H1 (cell line): Measurements from ENCODE around the gene PGD. TPM values are rescaled to one million over a fixed set of nuclear protein-coding genes. Genes with fewer than 3 reads are reported as not detected.

Experiments used
- BRCA1 ChIP-seq: IDR thresholded peaks from 2 replicates; pipeline ENCODE4 v1.6.1; 2012; ENCODE audit warnings: low read depth, low read length, improper control_type of control experiment
- polyA plus RNA-seq, 7 experiments: library from polyadenylated mRNA; depleted of rRNA in 3 of 7; stranded (reverse) in 5 of 7; unstranded in 2 of 7; fragments of >200 nt in 5 of 7; fragments of 200-250 nt in 2 of 7; gene quantifications; 1 replicate in 5 of 7; 2 replicates in 1 of 7; 4 replicates in 1 of 7; pipeline versions ENCODE4 v1.2.1 to v1.2.3, GENCODE V29; 2011 to 2013; ENCODE audit warnings: missing spikeins in 2 of 7, mixed read lengths in 2 of 7
- total RNA-seq: library from RNA; stranded (reverse); fragmentation: NEBNext Ultra II Directional; extraction: Animal tissue kit (Norgen Biotek cat#: 25700); gene quantifications from 2 replicates; pipeline ENCODE4 v1.2.1, GENCODE V29; 2021

PGD gene
- total and polyA plus RNA-seq, 2 of the 8 experiments (the other 6 are each of a cell fraction or from before 2014, with no cell fraction given): 191 to 331 TPM

DNA sequence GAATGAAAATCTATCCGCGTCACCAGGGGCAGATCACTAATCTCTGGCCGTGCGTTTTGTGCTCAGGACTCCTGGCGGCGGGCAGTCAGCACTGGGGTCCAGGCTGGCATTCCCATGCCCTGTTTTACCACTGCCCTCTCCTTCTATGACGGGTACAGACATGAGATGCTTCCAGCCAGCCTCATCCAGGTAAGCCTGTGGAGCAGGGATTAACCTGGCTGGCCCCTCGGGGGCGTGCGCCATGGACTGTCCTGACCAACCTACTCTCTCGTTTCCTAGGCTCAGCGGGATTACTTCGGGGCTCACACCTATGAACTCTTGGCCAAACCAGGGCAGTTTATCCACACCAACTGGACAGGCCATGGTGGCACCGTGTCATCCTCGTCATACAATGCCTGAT lies 20.5 kb downstream of the PGD start (continued):
- no peak for TF ChIP-seq BRCA1
